Measurements from ENCODE around the gene COX7B2. TPM values are rescaled to one million over a fixed set of nuclear protein-coding genes. Genes with fewer than 3 reads are reported as not detected.

Gene COX7B2
- total RNA-seq, 1 experiment from 2014 or later: 15.4 TPM

GRCh38 chr4:46900082-46900481, 9.0 kb downstream of the COX7B2 start:
- TF ChIP-seq EZH2 (IDR thresholded peaks at IDR 0.05; ENCODE audit: low read depth) (no peak), CTCF (conservative IDR thresholded peaks at IDR 0.05) (no peak)
- no peak overlapping the region for H3K4me2 ChIP-seq
- BruUV-seq (replicated peaks): no TSS peak
- CTCF ChIA-PET: no interaction called here
- no peaks in the 10 kb centered on the region for H3F3A ChIP-seq (ENCODE audit: insufficient read depth, low read depth)
- no peaks in the 10 kb centered on the region for H3K9me3 ChIP-seq (ENCODE audit: insufficient read depth, low read depth)
- POLR2A ChIA-PET (ENCODE audit: unreplicated experiment): no interaction called here
- no peaks in the 10 kb centered on the region for H3K9me2 ChIP-seq (ENCODE audit: insufficient read depth)
- no peaks in the 10 kb centered on the region; the same call in 1 of the 2 replicates for H3K79me2 ChIP-seq (ENCODE audit: low read depth)
- H3K27ac ChIP-seq: no peak overlapping the region
- no peak for DNase-seq
- H3K27me3 ChIP-seq (ENCODE audit: insufficient read depth, low read depth): no peaks in the 10 kb centered on the region
- no peak overlapping the region for H3K4me3 ChIP-seq
- no peaks in the 10 kb centered on the region for H3K36me3 ChIP-seq (ENCODE audit: low read depth)
- no peak overlapping the region for H2AFZ ChIP-seq
- H4K20me1 ChIP-seq (ENCODE audit: insufficient read depth): no peaks in the 10 kb centered on the region
- intact Hi-C loops (cut with micrococcal nuclease; ENCODE audit: unreplicated experiment): no loop called here
- no peaks in the 10 kb centered on the region for H3K4me1 ChIP-seq (replicated peaks; ENCODE audit: insufficient read depth)

- ChIA-PET CTCF (no interaction called here), POLR2A (ENCODE audit: unreplicated experiment) (no interaction called here)
- DNase-seq: no peak
- no peaks in the 10 kb centered on the region for H3K9me3 ChIP-seq (ENCODE audit: insufficient read depth, low read depth)
- H3K4me1 ChIP-seq (replicated peaks; ENCODE audit: insufficient read depth): no peaks in the 10 kb centered on the region
- H3K79me2 ChIP-seq (ENCODE audit: low read depth): peaks cover 4% of the 10 kb centered on the region; the same call in 1 of the 2 replicates
- TF ChIP-seq CTCF (conservative IDR thresholded peaks at IDR 0.05): no peak
- TF ChIP-seq EZH2 (IDR thresholded peaks at IDR 0.05; ENCODE audit: low read depth): no peak
- intact Hi-C loops (cut with micrococcal nuclease; ENCODE audit: unreplicated experiment): no loop called here
- no peak overlapping the region for H2AFZ ChIP-seq
- no peaks in the 10 kb centered on the region for H3F3A ChIP-seq (ENCODE audit: insufficient read depth, low read depth)
- H4K20me1 ChIP-seq (ENCODE audit: insufficient read depth): no peaks in the 10 kb centered on the region
- H3K4me3 ChIP-seq: no peak overlapping the region
- H3K4me2 ChIP-seq: no peak overlapping the region
- no peaks in the 10 kb centered on the region for H3K36me3 ChIP-seq (ENCODE audit: low read depth)
- no peaks in the 10 kb centered on the region for H3K9me2 ChIP-seq (ENCODE audit: insufficient read depth)
- no peak overlapping the region for H3K27ac ChIP-seq
- no peaks in the 10 kb centered on the region for H3K27me3 ChIP-seq (ENCODE audit: insufficient read depth, low read depth)
- BruUV-seq (replicated peaks): no TSS peak
Observed at GRCh38 chr4:46894826-46895225, 14.2 kb downstream of the COX7B2 start.

- TF ChIP-seq EZH2 (IDR thresholded peaks at IDR 0.05; ENCODE audit: low read depth) (no peak), CTCF (conservative IDR thresholded peaks at IDR 0.05) (no peak)
- no TSS peak for BruUV-seq (replicated peaks)
- H3K79me2 ChIP-seq (ENCODE audit: low read depth): 0 out of 2 replicates have a peak, but pooled peaks cover 4% of the 10 kb centered on the region
- H3K27me3 ChIP-seq (ENCODE audit: insufficient read depth, low read depth): no peaks in the 10 kb centered on the region
- H3K27ac ChIP-seq: no peak overlapping the region
- intact Hi-C loops (cut with micrococcal nuclease; ENCODE audit: unreplicated experiment): no loop called here
- H3K36me3 ChIP-seq (ENCODE audit: low read depth): no peaks in the 10 kb centered on the region
- no peak overlapping the region for H2AFZ ChIP-seq
- H3K9me3 ChIP-seq (ENCODE audit: insufficient read depth, low read depth): no peaks in the 10 kb centered on the region
- no peaks in the 10 kb centered on the region; the same call in 1 of the 2 replicates for H4K20me1 ChIP-seq (ENCODE audit: insufficient read depth)
- no peaks in the 10 kb centered on the region for H3K4me1 ChIP-seq (replicated peaks; ENCODE audit: insufficient read depth)
- ChIA-PET CTCF (no interaction called here), POLR2A (ENCODE audit: unreplicated experiment) (no interaction called here)
- H3K4me3 ChIP-seq: no peak overlapping the region
- DNase-seq: no peak
- no peaks in the 10 kb centered on the region for H3F3A ChIP-seq (ENCODE audit: insufficient read depth, low read depth)
- no peak overlapping the region for H3K4me2 ChIP-seq
- H3K9me2 ChIP-seq (ENCODE audit: insufficient read depth): no peaks in the 10 kb centered on the region
Observed at GRCh38 chr4:46890056-46890455, 19.0 kb downstream of the COX7B2 start.
